HG03095 (cell line): Measurements from ENCODE around the gene ZMYM4.
"Not testable (repeated sequence)": the region's sequence is repeated elsewhere in the genome, so short reads cannot be mapped to it uniquely, and the experiment has no call there.

Source experiments
- ATAC-seq: cut with Tn5 transposase; IDR thresholded peaks from one replicate; pipeline ENCODE4 v1.9.1; 2021; ENCODE audit warnings: moderate library complexity; ENCODE audit not compliant: unreplicated experiment

ZMYM4 gene

GRCh38 chr1:35268282-35269200 lies at the start of gene ZMYM4:
ZMYM4 (plus strand) TSS chr1:35268709; CDS start chr1:35269047, 338 bp downstream.
- ATAC-seq, result peak; percentile 73

DNA sequence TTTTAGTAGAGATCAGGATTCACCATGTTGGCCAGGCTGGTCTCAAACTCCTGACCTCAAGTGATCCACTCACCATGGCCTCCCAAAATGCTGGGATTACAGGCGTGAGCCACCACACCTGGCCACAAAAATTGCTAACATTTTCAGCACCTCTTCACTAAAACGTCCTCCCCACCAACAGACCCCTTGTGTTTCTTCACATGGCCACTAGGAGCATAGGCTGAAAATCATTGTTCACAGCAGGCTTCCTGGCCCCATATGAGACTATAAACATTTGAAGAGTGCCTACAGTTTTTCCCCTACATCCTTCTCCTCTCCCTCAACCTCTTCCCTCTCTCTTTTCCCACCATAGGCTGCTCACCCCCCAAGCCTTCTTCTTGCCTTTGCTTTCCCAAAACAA lies 47.5 kb upstream of the ZMYM4 start:
- no peak for ATAC-seq

- ATAC-seq, result no peak
Measured at GRCh38 chr1:35222322-35223083, 46.0 kb upstream of the ZMYM4 start.

GRCh38 chr1:35223084-35223630 lies 45.4 kb upstream of the ZMYM4 start:
- no peak for ATAC-seq

GRCh38 chr1:35226546-35226945 lies 42.0 kb upstream of the ZMYM4 start:
- ATAC-seq, result no peak

DNA sequence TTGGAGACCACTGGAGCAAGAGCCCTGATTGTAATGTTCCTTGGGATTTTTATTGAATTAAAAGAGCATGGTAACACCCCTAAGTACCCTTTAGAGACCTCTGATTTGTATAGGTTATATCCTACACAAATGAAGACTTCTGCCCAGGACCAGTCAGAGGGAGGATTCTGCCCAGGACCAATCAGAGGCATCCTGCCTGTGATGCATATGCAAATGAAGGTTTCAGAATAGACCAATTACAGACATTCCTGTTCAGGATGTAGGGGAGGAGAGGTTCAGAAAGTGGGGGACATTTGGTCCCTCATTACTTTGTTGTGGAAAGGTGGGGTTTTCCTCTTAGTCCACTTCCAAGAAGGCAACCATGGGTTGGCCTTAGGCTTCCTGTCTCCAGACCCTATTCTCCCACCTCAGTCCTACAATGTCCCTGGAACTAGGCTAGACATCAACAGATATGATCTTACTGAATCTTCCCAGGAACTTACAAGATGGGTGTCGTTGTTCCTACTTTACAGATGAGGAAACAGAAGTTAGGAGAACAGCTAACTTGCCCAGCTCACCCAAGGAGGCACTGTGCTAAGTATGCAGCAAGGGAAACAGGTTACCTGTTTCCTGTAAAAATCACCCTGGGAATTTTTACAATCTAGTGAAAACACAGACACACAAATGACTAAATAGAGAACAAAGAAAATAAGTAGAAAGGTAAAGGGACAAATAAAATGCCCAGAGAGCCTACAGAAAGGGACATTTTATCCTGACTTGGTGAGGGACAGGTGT lies 38.7 kb upstream of the ZMYM4 start:
- no peak for ATAC-seq

DNA sequence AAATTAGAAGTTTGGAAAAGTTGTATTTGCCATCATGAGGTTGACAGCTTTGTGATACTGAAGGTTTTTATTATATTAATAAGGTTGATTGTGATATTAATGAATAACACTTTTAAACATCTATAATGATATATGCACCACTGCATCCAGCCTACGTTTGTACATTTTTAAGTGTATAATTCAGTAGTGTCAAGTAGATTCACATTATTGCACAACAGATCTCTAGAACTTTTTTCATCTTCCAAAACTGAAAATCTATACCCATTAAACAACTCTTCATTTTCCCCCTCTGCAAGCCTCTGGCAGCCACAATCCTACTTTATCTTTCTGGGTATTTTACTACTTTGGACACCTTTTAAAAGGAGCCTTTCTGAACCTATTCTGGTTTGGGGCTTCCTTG lies 37.2 kb upstream of the ZMYM4 start:
- no peak for ATAC-seq

GRCh38 chr1:35236772-35237171 lies 31.7 kb upstream of the ZMYM4 start:
- ATAC-seq, result not testable (repeated sequence)

DNA sequence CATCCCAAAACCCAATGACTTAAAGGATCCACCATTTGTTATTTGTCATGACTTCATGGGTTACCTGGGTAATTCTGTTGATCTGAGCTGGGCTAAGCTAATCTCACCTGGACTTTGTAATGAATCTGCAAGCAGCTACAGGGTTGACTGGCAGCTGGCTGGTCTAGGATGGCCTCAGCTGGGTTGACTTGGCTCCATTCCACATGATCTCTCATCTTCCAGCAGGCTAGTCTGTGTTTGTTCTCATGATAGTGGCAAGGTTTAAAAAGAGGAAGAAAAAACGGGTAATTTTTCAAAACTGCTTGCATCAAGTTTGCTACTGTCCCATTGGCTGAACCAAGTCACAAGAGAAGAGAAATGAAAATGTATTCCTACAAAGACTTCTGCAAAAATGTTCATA lies 24.8 kb upstream of the ZMYM4 start:
- ATAC-seq, result no peak

DNA sequence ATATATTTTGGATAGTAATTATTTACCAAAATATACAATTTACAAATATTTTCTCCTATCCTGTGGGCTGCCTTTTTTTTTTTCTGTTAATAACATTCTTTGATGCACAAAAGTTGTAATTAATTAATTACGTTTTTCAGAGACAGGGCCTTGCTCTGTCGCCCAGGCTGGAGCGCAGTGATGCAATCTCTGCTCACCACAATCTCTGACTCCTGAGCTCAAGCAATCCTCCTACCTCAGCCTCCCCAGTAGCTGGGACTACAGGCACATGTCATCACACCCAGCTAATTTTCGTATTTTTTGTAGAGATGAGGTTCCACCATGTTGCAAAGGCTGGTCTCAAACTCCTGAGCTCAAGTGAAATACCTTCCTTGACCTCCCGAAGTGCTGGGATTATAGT lies 21.3 kb upstream of the ZMYM4 start:
- no peak for ATAC-seq

DNA sequence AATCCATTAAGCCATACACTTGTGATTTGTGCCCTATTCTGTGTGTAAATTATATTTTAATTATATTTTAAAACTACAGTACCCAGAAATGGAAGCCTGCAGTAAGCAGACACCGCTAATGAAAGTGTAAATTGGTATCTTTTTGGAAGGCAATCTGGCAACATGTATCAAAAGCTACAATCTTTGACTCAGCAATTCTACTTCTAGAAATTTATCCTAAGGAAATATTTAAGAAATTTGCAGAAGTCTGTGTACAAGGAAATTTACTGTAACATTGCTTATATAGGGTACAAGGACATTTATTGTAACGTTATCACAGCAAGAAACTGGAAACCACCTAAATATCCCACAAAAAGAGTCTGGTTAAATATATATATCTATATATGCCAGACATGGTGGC lies 14.6 kb upstream of the ZMYM4 start:
- ATAC-seq, result no peak

DNA sequence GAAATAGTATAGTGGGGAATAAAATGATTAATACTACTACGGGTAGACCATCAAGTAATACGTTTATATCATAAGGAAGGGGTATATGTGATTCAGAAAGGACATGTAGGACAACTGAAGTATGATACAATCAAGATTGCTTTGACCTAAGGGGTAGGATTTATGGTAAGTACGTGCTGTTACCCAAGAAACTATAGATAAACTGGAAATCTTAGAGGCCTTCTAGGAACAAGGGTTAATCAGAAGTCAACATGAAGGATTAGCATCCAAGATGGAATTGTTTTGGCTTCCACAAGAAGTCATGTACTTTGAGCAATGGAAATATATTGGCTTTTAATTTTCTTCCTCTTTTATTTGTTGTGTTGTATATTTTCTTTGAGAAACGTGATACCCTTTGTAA lies 13.2 kb upstream of the ZMYM4 start:
- no peak for ATAC-seq

GRCh38 chr1:35259561-35259960 lies 8.9 kb upstream of the ZMYM4 start:
- ATAC-seq, result no peak

GRCh38 chr1:35261412-35262120 lies 6.9 kb upstream of the ZMYM4 start:
- ATAC-seq, result no peak

GRCh38 chr1:35264035-35264434 lies 4.5 kb upstream of the ZMYM4 start:
- no peak for ATAC-seq

DNA sequence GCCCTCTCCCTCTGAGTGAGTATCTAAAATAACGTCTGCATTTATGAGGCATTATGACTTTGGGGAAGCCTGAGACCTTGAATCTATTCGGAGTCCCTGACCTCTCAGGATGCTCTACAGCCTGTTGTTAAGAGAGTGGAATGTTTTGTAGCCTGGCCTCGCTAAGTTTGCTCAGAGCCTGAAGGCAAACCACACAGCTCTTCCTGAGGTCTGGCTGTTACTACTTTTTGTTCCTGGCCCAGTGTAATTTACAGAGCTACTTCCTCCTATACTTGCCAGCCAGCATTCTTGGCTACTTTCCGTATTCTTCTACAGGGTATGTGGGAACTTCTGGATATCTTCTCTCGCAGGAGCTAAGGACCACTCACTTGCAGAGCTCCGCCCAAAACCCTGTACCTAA lies 3.6 kb upstream of the ZMYM4 start:
- no peak for ATAC-seq

GRCh38 chr1:35266306-35266705 lies 2.2 kb upstream of the ZMYM4 start:
- no peak for ATAC-seq

DNA sequence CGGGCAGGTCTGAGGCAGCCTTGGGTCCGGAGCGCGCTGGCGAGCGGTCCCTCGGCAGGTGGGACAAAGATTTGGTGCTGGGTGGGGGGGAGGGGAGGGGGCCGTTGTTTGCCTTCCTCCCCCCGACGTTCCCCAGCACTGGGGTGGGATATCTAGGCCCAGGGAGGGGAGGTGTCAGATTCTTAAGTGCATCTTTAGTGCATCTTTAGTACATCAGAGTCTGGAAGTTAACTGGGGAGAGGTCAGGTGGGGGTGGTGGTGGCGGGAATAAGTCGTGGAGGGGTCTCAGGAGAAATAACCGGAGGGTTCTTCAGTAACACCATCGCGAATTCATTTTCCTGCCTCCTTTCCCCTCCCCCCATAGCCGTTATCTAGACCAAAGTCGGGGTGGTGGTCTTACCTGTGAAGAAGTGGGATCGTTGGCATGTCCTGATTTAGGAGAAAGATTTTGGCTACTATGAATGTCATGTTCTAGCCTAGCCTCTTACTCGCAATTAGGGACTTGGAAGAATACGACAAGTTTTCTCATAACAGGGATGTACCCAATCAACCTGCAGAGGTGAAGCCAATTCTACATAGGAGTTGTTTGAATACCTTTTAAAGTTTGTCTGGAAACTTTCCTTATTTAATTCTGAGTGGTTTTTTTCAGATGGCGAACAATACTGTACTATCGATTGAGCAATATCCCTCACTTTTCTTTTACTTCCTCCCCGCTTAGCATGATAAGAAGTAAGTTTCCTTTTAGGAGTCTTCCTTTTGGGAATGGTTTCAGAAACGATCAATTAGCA lies 886 bp downstream of the ZMYM4 start:
- no peak for ATAC-seq

- ATAC-seq, result no peak
Measured at GRCh38 chr1:35269989-35270289, 1.4 kb downstream of the ZMYM4 start.

GRCh38 chr1:35270836-35271235 lies 2.3 kb downstream of the ZMYM4 start:
- no peak for ATAC-seq
